Measurements from ENCODE around the gene FAF2. TPM values are rescaled to one million over a fixed set of nuclear protein-coding genes. Genes with fewer than 3 reads are reported as not detected.
"Not testable (repeated sequence)": the region's sequence is repeated elsewhere in the genome, so short reads cannot be mapped to it uniquely, and the experiment has no call there.

FAF2 gene
- total RNA-seq, 2 donors from 2014 or later = 23.1 to 24.2 TPM

DNA sequence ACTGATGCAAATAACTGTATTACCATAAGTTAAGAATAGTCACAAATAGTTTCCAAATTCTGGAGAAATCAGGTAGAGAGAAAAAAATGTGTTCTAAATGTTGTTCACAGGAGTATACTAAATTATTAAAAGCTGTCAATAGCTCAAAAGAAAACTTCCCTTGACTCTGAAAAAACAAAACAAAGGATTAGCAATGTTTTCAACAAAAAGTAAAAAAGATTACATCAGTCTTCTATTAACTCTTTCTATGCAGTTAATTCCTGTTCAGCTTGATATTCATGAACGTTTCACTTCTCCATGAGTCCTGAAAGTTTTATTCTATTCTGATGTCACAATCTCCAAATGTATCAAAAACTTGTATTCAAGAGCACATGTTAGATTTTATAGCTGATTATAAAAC, 22.4 kb upstream of the FAF2 start:
- Mint-ChIP-seq H3K4me1 (peaks cover 4% of the 10 kb centered on the region), H3K27me3 (peaks cover 8% of the 10 kb centered on the region), H3K27ac (no peak overlapping the region), H3K4me3 (no peak overlapping the region), H3K36me3 (ENCODE audit: low read depth) (peaks cover 2% of the 10 kb centered on the region)
- H3K9me3 ChIP-seq (ENCODE audit: control insufficient read depth, low read length, poor library complexity, severe bottlenecking) = no peaks in the 10 kb centered on the region
- ATAC-seq (no peak), DNase-seq (no peak)

DNA sequence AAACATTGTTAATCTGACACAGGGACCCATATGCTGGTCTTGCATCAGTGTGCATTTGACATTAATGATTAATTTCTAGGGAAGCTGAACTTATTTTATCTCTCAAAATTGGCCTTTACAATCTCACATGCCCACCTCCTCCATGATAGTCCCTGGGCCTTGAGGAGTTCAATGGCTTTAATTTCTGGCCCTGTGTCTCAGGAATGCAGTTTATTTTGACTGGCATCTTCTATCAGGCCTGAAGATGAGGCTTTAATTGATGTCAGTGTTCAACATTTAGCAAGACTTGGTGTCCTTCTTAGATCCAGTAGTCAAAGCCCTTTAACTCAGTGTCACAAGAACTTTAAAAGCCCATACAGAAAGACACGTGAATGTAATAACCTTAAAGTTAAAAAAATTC, 21.3 kb upstream of the FAF2 start:
- peaks cover 12% of the 10 kb centered on the region for H3K27me3 Mint-ChIP-seq
- H3K36me3 Mint-ChIP-seq (ENCODE audit: low read depth) = peaks cover 2% of the 10 kb centered on the region
- DNase-seq (no peak), ATAC-seq (no peak)
- H3K9me3 ChIP-seq (ENCODE audit: control insufficient read depth, low read length, poor library complexity, severe bottlenecking) = no peaks in the 10 kb centered on the region
- no peak overlapping the region for H3K4me3 Mint-ChIP-seq
- peaks cover 4% of the 10 kb centered on the region for H3K4me1 Mint-ChIP-seq
- no peak overlapping the region for H3K27ac Mint-ChIP-seq

DNA sequence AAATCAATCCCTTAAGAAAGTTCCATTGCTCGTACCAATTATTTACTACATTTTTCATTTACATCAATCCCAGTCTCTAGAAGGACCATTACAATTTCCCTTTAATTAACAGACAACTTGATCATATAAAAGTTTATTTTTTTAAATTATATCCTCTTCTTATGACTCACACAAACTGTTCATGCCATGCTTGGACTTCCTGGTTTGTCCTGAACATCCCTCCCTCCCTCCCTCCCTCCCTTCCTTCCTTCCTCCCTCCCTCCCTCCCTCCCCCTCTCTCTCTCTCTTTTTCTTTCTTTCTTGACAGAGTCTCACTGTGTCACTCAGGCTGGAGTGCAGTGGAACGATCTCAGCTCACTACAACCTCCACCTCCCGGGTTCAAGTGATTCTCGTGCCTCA, 20.2 kb upstream of the FAF2 start:
- ATAC-seq = no peak

DNA sequence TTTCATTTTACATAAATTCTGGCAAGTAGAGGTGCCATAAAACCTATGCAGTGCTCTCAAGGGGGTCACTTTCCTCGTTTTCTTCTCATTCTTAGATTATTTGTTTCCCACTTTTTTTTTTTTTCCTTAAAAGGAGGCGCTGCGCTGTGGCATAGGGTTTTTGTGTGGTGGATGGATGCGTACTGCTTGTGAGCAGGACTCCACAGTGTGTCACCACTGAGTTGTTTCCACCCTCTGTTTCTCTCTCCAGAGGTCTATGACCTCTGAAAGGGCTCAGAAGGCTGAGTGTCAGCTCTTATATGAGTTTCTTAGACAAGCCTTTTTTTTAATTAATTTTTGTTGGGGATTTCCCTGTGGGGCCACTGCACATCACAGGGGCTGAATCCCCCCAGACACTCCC, 18.2 kb upstream of the FAF2 start:
- ATAC-seq (no peak), DNase-seq (no peak)
- H3K27me3 Mint-ChIP-seq = peaks cover 20% of the 10 kb centered on the region
- peaks cover 4% of the 10 kb centered on the region for H3K4me1 Mint-ChIP-seq
- no peak overlapping the region for H3K27ac Mint-ChIP-seq
- H3K36me3 Mint-ChIP-seq (ENCODE audit: low read depth) = no peaks in the 10 kb centered on the region
- H3K9me3 ChIP-seq (ENCODE audit: control insufficient read depth, low read length, poor library complexity, severe bottlenecking) = no peaks in the 10 kb centered on the region
- H3K4me3 Mint-ChIP-seq = no peak overlapping the region

More for the DNA sequence above, 20.2 kb upstream of the FAF2 start:
- Mint-ChIP-seq H3K27me3 (peaks cover 20% of the 10 kb centered on the region), H3K27ac (no peak overlapping the region), H3K36me3 (ENCODE audit: low read depth) (peaks cover 2% of the 10 kb centered on the region), H3K4me1 (peaks cover 4% of the 10 kb centered on the region), H3K4me3 (no peak overlapping the region)
- H3K9me3 ChIP-seq (ENCODE audit: control insufficient read depth, low read length, poor library complexity, severe bottlenecking) = no peaks in the 10 kb centered on the region
- DNase-seq = no peak

DNA sequence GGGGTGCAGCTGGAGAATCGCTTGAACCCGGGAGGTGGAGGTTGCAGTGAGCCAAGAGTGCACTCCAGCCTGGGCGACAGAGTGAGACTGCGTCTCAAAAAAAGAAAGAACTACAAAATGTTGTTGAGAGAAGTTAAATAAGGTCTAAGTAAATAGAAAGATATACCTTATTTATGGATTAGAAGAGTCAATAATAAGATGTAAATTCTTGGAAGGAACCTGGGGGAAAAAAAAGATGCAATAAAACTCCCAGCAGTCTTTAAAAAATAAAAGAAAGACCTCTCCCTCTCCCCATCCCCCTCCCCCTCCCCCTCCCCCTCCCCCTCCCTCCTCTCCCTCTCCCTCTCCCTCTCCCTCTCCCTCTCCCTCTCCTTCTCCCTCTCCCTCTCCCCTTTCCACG, 15.5 kb upstream of the FAF2 start:
- H3K36me3 Mint-ChIP-seq (ENCODE audit: low read depth) = no peaks in the 10 kb centered on the region
- no peak overlapping the region for H3K27ac Mint-ChIP-seq
- no peak overlapping the region for H3K4me3 Mint-ChIP-seq
- peaks cover 20% of the 10 kb centered on the region for H3K27me3 Mint-ChIP-seq
- H3K9me3 ChIP-seq (ENCODE audit: control insufficient read depth, low read length, poor library complexity, severe bottlenecking) = no peaks in the 10 kb centered on the region
- ATAC-seq (no peak), DNase-seq (no peak)
- H3K4me1 Mint-ChIP-seq = peaks cover 12% of the 10 kb centered on the region

DNA sequence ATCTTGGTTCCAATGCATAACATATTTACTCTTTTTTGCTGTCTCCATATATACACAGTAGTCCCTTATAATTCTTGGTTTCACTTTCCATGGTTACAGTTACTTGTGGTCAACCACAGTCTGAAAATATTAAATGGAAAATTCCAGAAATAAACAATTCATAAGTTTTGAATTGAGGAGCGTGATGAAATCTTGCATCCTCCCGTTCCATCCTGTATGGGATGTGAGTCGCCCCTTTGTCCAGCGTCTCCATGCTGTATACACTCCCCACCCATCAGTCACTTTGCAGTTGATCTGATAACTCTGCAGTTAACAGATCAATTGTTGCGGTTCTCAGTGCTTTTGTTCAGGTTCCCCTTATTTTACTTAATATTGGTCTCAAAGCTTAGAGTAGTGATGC, 11.5 kb upstream of the FAF2 start:
- peak overlapping the region; percentile 80 for H3K4me3 Mint-ChIP-seq

DNA sequence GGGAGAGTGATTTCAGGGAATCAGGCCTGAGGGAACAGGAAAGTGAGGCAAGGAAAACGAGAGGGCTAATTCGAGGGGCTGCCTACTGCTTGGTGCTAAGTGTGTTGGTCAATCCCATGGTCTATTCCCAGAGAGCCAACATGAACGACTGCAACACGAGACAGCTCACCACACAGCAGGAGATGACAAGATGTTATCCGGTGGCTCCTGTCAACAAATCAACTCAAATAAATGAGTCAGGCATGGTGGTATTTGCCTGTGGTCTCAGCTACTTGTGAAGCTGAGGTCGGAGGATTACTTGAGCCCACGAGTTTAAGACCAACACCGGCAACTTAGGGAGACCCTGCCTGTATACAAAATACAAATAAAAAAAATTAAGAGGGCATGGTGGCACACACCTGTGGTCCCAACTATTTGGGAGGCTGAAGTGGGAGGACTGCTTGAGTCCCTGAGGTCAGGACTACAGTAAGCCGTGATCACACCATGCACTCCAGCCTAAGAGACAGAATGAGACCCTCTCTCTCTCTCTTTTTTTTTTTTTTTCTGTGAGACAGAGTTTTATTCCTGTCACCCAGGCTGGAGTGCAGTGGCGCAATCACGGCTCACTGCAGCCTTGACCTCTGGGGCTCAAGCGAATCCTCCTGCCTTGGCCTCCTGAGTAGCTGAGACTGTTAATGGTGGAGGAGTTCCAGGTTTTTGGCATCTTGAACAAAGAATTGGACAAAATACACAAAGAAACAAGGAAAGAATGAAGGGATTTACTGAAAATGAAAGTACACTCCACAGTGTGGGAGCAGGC, 9.0 kb upstream of the FAF2 start:
- Mint-ChIP-seq H3K4me3 (no peak overlapping the region), H3K36me3 (ENCODE audit: low read depth) (no peaks in the 10 kb centered on the region), H3K27me3 (peaks cover 7% of the 10 kb centered on the region), H3K4me1 (peaks cover 8% of the 10 kb centered on the region), H3K27ac (no peak overlapping the region)
- ATAC-seq (no peak), DNase-seq (no peak)
- no peaks in the 10 kb centered on the region for H3K9me3 ChIP-seq (ENCODE audit: control insufficient read depth, low read length, poor library complexity, severe bottlenecking)

More for the DNA sequence above, 11.5 kb upstream of the FAF2 start:
- Mint-ChIP-seq H3K27ac (peak overlapping the region; percentile 8), H3K27me3 (peaks cover 17% of the 10 kb centered on the region), H3K4me1 (peaks cover 8% of the 10 kb centered on the region), H3K36me3 (ENCODE audit: low read depth) (no peaks in the 10 kb centered on the region)
- no peak for DNase-seq
- H3K9me3 ChIP-seq (ENCODE audit: control insufficient read depth, low read length, poor library complexity, severe bottlenecking) = no peaks in the 10 kb centered on the region
- peak; percentile 57 for ATAC-seq

DNA sequence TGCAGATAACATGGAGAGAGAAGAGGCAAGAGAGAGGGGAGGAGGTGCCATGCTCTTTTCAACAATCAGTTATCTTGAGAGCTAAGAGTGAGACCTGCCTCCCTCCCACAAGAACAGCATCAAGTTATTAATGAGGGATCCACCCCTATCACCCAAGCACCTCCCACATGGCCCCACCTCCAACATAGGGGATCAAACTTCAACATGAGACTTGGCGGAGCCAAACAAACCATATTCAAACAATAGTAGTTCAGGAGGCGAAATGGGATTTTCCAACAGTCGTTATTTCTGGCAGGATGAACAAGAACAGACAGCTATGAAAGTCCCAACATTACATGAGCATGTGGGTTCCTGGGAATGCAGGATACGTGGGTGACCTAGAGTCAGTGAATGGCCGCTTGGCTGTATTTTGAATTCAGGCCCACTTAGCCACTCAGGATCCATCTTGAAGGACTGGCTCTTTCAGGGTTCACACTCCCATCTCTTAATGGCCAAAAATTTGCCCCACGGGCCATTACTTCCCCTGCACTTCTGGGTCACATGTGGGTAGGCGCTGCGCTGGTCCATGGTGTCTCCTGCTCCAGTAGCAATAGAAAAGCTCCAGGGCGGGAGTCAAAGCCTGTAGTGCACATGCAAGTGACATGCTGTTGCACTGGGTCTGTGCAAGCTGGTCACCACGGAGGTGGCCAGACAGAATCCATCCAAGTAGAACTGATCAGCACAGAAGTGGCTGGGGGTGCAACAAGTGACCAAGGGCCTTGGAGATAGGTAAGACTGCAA, 7.1 kb upstream of the FAF2 start:
- no peaks in the 10 kb centered on the region for H3K9me3 ChIP-seq (ENCODE audit: control insufficient read depth, low read length, poor library complexity, severe bottlenecking)
- peaks cover 8% of the 10 kb centered on the region for H3K4me1 Mint-ChIP-seq
- peaks cover 7% of the 10 kb centered on the region for H3K27me3 Mint-ChIP-seq
- H3K27ac Mint-ChIP-seq = no peak overlapping the region
- ATAC-seq (no peak), DNase-seq (no peak)
- H3K36me3 Mint-ChIP-seq (ENCODE audit: low read depth) = no peaks in the 10 kb centered on the region
- no peak overlapping the region for H3K4me3 Mint-ChIP-seq

DNA sequence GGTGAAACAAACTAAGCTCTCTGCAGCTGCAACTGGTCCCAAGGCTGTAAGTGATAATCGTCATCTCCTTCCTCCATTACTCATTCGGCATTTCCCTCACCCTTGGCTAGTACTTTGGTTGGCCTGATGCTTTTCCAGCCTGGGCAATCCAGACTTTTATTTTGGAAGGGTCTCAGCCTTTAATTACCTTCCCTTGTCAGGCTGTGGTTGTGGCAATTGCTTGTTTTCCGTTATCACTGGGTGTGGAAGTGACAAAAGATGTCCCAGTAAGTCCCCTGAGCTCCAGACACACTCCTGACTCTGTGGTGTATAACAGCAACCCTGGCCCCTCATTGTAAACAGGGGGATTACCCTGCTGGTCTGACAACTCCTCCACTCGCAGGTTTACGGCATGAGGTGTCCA, 6.3 kb upstream of the FAF2 start:
- no peaks in the 10 kb centered on the region for H3K9me3 ChIP-seq (ENCODE audit: control insufficient read depth, low read length, poor library complexity, severe bottlenecking)
- no peak for ATAC-seq
- DNase-seq = no peak
- Mint-ChIP-seq H3K36me3 (ENCODE audit: low read depth) (no peaks in the 10 kb centered on the region), H3K4me3 (no peak overlapping the region), H3K27ac (no peak overlapping the region), H3K27me3 (peaks cover 7% of the 10 kb centered on the region), H3K4me1 (peaks cover 7% of the 10 kb centered on the region)

DNA sequence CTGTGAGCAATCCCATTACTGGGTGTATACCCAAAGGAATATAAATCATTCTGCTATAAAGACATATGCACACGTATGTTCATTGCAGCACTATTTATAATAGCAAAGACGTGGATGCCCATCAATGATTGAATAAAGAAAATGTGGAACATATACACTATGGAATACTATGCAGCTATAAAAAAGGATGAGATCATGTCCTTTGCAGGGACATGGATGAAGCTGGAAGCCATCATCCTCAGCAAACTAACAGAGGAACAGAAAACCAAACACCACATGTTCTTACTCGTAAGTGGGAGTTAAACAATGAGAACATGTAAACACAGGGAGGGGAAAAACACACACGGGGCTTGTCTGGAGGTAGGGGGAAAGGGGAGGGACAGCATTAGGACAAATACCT, 5.3 kb upstream of the FAF2 start:
- H3K36me3 Mint-ChIP-seq (ENCODE audit: low read depth); H3K27ac Mint-ChIP-seq; DNase-seq; ATAC-seq; H3K27me3 Mint-ChIP-seq; H3K4me1 Mint-ChIP-seq; H3K9me3 ChIP-seq (ENCODE audit: control insufficient read depth, low read length, poor library complexity, severe bottlenecking); H3K4me3 Mint-ChIP-seq: not testable (repeated sequence)

DNA sequence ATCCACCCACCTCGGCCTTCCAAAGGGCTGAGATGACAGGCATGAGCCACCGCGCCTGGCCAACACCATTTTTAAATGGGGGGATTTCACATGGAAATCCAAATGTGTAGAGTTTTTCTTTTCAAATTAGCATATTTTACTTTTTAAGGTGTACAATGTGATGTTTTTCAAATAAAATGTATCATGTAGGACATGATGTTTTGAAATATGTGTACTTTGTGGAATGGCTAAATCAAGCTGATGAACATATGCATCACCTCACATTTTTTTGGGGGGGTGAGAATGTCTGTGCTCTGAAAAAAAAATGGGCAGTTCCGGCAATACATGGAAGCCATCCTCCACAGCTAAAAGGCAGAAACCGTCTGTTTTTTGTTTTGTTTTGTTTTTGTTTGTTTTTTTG, 3.4 kb upstream of the FAF2 start:
- H3K4me1 Mint-ChIP-seq = peaks cover 17% of the 10 kb centered on the region
- ATAC-seq = no peak

DNA sequence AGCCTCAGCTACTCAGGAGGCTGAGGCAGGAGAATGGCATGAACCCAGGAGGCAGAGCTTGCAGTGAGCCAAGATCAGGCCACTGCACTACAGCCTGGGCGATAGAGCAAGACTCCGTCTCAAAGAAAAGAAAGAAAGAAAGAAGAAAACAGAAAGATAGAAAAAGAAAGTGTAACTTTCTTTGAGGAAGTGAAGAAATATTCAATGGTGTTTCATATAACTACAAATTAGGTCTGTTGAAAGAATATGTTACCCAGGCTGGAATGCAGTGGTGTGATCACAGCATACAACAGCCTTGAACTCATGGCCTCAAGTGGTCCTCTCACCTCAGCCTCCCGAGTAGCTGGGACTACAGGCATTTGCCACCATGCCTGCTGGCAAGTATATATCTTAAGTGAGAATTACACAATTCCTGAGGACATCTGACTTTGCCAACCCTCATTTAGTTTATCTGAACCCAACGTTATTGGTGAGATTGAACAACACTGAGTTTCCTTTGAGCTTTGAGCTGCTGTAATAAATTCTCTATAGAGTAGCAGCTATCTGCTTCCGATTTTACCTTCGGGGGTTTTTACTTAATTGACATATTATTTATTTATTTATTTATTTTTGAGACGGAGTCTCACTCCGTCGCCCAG, 2.0 kb upstream of the FAF2 start:
- DNase-seq = no peak
- ATAC-seq = no peak
- no peaks in the 10 kb centered on the region for H3K9me3 ChIP-seq (ENCODE audit: control insufficient read depth, low read length, poor library complexity, severe bottlenecking)
- peaks cover 22% of the 10 kb centered on the region for H3K4me1 Mint-ChIP-seq
- H3K36me3 Mint-ChIP-seq (ENCODE audit: low read depth) = peaks cover 2% of the 10 kb centered on the region
- no peaks in the 10 kb centered on the region for H3K27me3 Mint-ChIP-seq
- no peak overlapping the region for H3K4me3 Mint-ChIP-seq
- H3K27ac Mint-ChIP-seq = no peak overlapping the region

More for the DNA sequence above, 3.4 kb upstream of the FAF2 start:
- no peak for DNase-seq
- Mint-ChIP-seq H3K4me3 (no peak overlapping the region), H3K36me3 (ENCODE audit: low read depth) (peaks cover 2% of the 10 kb centered on the region), H3K27ac (no peak overlapping the region), H3K27me3 (peaks cover 7% of the 10 kb centered on the region)
- no peaks in the 10 kb centered on the region for H3K9me3 ChIP-seq (ENCODE audit: control insufficient read depth, low read length, poor library complexity, severe bottlenecking)

DNA sequence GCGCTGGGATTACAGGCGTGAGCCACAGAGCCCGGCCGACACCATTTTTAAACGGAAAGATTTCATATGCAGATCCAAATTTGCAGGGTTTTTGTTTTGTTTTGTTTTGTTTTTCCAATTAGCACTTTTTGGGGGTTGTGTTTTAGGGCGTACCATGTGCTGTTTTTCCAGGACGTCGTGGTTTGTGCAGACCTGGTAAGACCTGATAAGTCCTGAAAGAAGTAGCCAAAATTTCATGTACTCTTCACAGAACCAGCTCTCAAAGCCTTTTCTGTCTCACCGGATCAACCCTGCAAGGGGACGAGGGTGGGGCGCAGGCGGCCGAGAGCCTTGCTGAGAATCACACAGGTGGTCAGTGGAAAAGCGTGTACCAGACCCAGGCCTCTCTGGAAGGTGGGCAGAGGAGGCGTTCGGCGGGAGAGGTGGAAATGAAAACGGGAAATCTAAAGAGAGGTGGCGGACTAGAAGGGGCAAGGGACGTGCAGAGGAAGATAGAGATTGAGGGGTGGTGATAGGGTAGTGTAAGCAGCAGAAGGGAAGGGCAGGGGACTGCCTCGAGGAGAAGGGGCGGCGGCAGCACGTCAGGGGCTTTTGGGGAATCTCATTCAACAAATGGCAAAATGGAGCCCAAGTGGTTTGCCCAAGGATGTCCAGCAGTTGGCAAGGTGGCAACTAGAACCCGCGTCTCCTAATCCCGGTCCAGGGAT, 1.1 kb upstream of the FAF2 start:
- DNase-seq (no peak), ATAC-seq (no peak)
- no peaks in the 10 kb centered on the region for H3K9me3 ChIP-seq (ENCODE audit: control insufficient read depth, low read length, poor library complexity, severe bottlenecking)
- H3K27ac Mint-ChIP-seq = peak overlapping the region; percentile 98
- peak overlapping the region; percentile 99 for H3K4me3 Mint-ChIP-seq
- peaks cover 2% of the 10 kb centered on the region for H3K36me3 Mint-ChIP-seq (ENCODE audit: low read depth)
- H3K27me3 Mint-ChIP-seq = no peaks in the 10 kb centered on the region
- peaks cover 22% of the 10 kb centered on the region for H3K4me1 Mint-ChIP-seq

Measured in T-helper 17 cell (primary cell).